Measurements from ENCODE around the gene PRPF31. TPM values are rescaled to one million over a fixed set of nuclear protein-coding genes. Genes with fewer than 3 reads are reported as not detected.

Gene PRPF31
- total and polyA plus RNA-seq, 2 of the 4 experiments (the other 2 are of a cell fraction), result 65.4 to 66.1 TPM

- BruUV-seq (replicated peaks), result no TSS peak
- peak overlapping the region; percentile 45 for H3K23ac ChIP-seq (ENCODE audit: low read depth, low read length)
- no peak overlapping the region for H3K56ac ChIP-seq (ENCODE audit: extremely low read depth, insufficient read depth, low read length)
- no peak overlapping the region for H2BK5ac ChIP-seq (ENCODE audit: low read depth, low read length, poor library complexity, severe bottlenecking)
- H3K4me2 ChIP-seq (ENCODE audit: low read depth, low read length), result peak overlapping the region; percentile 80
- H3K27ac ChIP-seq (ENCODE audit: insufficient read depth, low read length), result no peak overlapping the region; the same call in 1 of the 2 replicates
- H4K5ac ChIP-seq (ENCODE audit: low read depth, low read length), result no peak overlapping the region
- H3K14ac ChIP-seq (replicated peaks; ENCODE audit: low read depth, low read length), result peak overlapping the region; percentile 1; the same call in 1 of the 2 replicates
- H2BK15ac ChIP-seq (ENCODE audit: low read depth, low read length), result no peak overlapping the region
- ChIA-PET CTCF (interaction anchor here (0.6 kb wide), 1 partner anchor 1517 kb away, joined by 3 read pairs; no protein-coding TSS in a partner anchor), POLR2A (ENCODE audit: unreplicated experiment) (interaction anchor here (1.0 to 1.8 kb wide), 3 partner anchors 22 to 65 kb away, joined by 3 to 5 read pairs (median 5); partner anchors contain the start of genes LENG1 and RPS9)
- H3K9me3 ChIP-seq (ENCODE audit: control insufficient read depth, insufficient read depth, low read length), result no peaks in the 10 kb centered on the region
- peaks cover 16% of the 10 kb centered on the region for H3K9me1 ChIP-seq (ENCODE audit: insufficient read depth, low read length)
- DNase-seq (peak; percentile 16), ATAC-seq (ENCODE audit: low read depth) (no peak)
- H2AK9ac ChIP-seq (replicated peaks; ENCODE audit: low read depth, low read length, poor library complexity), result peak overlapping the region; percentile 78
- no peak overlapping the region for H2AK5ac ChIP-seq (ENCODE audit: low read depth, low read length)
- peak overlapping the region; percentile 90 for H2AFZ ChIP-seq (replicated peaks; ENCODE audit: low read length, poor library complexity)
- 0 out of 4 replicates have a peak overlapping the region, but pooled peaks of 1 of the 2 experiments have one; percentile 6 for H4K8ac ChIP-seq (ENCODE audit: low read depth in 2 of 2, low read length in 2 of 2)
- peaks cover 0 to 29% of the 10 kb centered on the region in 2 experiments; a peak in 2 of 4 replicates for H3K79me1 ChIP-seq (ENCODE audit: low read depth in 1 of 2, low read length in 2 of 2)
- intact Hi-C loops (cut with micrococcal nuclease), result loop anchor here (2.0 kb wide), 1 partner anchor 21 kb away; the partner anchor contains the start of genes PRPF31 and TFPT
- dilution Hi-C loops (cut with HindIII; ENCODE audit: low sequenced_read_pairs, unreplicated experiment), result no loop called here
- peaks cover 10% of the 10 kb centered on the region for H3K4me1 ChIP-seq (ENCODE audit: control insufficient read depth, insufficient read depth, low read length)
- H3K27me3 ChIP-seq (ENCODE audit: control insufficient read depth, insufficient read depth, low read length), result no peaks in the 10 kb centered on the region
- 7% methylated on average over 3 of the region's 30 CpGs; no CpG with 5 or more reads in 1 of the 2 experiments for WGBS, 2 experiments (ENCODE audit: extremely low coverage in 2 of 2, insufficient read length in 1 of 2)
- H3K36me3 ChIP-seq (ENCODE audit: control insufficient read depth, insufficient read depth, low read length), result peaks cover 14% of the 10 kb centered on the region; the same call in 1 of the 2 replicates
- no peak overlapping the region for H3K18ac ChIP-seq (ENCODE audit: low read depth, low read length)
- peak overlapping the region; percentile 49 for H3K4me3 ChIP-seq (ENCODE audit: insufficient read depth, low read depth, low read length)
- H3K9ac ChIP-seq (ENCODE audit: low read depth, low read length), result peak overlapping the region; percentile 38; the same call in 1 of the 2 replicates
- H2BK20ac ChIP-seq (ENCODE audit: low read depth, low read length), result no peak overlapping the region
- TF ChIP-seq SMC3 (IDR thresholded peaks at IDR 0.05; ENCODE audit: low read depth, low read length), result no peak
- TF ChIP-seq MXI1 (IDR thresholded peaks at IDR 0.05; ENCODE audit: borderline replicate concordance, low read depth, low read length), result 0 out of 2 replicates have a peak, but pooled peaks have one; percentile 49
- in situ Hi-C loops (cut with MboI; ENCODE audit: low sequenced_read_pairs), result loop anchor here (25.0 kb wide), 1 partner anchor 1526 kb away; the partner anchor contains the start of gene U2AF2
- peaks cover 32% of the 10 kb centered on the region for H4K20me1 ChIP-seq (ENCODE audit: insufficient read depth, low read length)
- no peak overlapping the region for H3K4ac ChIP-seq (ENCODE audit: low read depth, low read length)
- no peak overlapping the region for H4K91ac ChIP-seq (ENCODE audit: insufficient read depth, low read depth, low read length)
- no peak overlapping the region for H2BK120ac ChIP-seq (ENCODE audit: low read depth, low read length)
Observed at GRCh38 chr19:54136086-54136863, 20.7 kb downstream of the PRPF31 start.
